Bronchial epithelial cell (primary cell): ENCODE data around the gene NTM. TPM values are rescaled to one million over a fixed set of nuclear protein-coding genes. Genes with fewer than 3 reads are reported as not detected.

Experiments
- DNase-seq: peaks from one replicate; pipeline ENCODE4 v3.0.0-alpha.2; 2010; ENCODE audit warnings: low read depth
- FAIRE-seq: peaks from 2 replicates; lab custom pipeline; 2011; peaks lifted over from hg19 to GRCh38; lab: Jason Lieb, UNC
- H3K27me3 ChIP-seq: 2 replicates; pipeline ENCODE4 v1.5.1; 2011; ENCODE audit warnings: low read length; ENCODE audit not compliant: control insufficient read depth, insufficient read depth
- H3K36me3 ChIP-seq: 2 replicates; pipeline ENCODE4 v1.5.1; 2011; ENCODE audit warnings: low read length; ENCODE audit not compliant: control insufficient read depth, insufficient read depth
- H3K4me3 ChIP-seq: 2 replicates; pipeline ENCODE4 v1.5.1; 2011; ENCODE audit warnings: mild to moderate bottlenecking, low read depth, low read length, control low read depth
- total RNA-seq: library from RNA; depleted of rRNA; stranded (reverse); fragments of >200 nt; gene quantifications from 2 replicates; pipeline ENCODE4 v1.2.1, GENCODE V29; 2014
- TF ChIP-seq, protein P1 (sequence below): IDR thresholded peaks from 2 replicates; pipeline ENCODE4 v1.5.1; 2011; ENCODE audit warnings: mild to moderate bottlenecking, moderate library complexity, low read length, control low read depth, inconsistent platforms; ENCODE audit not compliant: insufficient read depth, severe bottlenecking

The NTM gene
- total RNA-seq, 1 donor from 2014 or later = 4.2 TPM

GRCh38 chr11:132103021-132103420, 732.6 kb downstream of the NTM start:
- Histone ChIP-seq H3K36me3 (no peaks in the 10 kb centered on the region), H3K27me3 (no peaks in the 10 kb centered on the region), H3K4me3 (no peak overlapping the region)
- TF ChIP-seq, protein P1, sequence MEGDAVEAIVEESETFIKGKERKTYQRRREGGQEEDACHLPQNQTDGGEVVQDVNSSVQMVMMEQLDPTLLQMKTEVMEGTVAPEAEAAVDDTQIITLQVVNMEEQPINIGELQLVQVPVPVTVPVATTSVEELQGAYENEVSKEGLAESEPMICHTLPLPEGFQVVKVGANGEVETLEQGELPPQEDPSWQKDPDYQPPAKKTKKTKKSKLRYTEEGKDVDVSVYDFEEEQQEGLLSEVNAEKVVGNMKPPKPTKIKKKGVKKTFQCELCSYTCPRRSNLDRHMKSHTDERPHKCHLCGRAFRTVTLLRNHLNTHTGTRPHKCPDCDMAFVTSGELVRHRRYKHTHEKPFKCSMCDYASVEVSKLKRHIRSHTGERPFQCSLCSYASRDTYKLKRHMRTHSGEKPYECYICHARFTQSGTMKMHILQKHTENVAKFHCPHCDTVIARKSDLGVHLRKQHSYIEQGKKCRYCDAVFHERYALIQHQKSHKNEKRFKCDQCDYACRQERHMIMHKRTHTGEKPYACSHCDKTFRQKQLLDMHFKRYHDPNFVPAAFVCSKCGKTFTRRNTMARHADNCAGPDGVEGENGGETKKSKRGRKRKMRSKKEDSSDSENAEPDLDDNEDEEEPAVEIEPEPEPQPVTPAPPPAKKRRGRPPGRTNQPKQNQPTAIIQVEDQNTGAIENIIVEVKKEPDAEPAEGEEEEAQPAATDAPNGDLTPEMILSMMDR = no peak
- no peak for DNase-seq
- FAIRE-seq = no peak

- no peaks in the 10 kb centered on the region for H3K36me3 ChIP-seq
- FAIRE-seq = no peak
- TF ChIP-seq, protein P1 = no peak
- H3K27me3 ChIP-seq = no peaks in the 10 kb centered on the region
- DNase-seq = peak; percentile 28
- H3K4me3 ChIP-seq = no peak overlapping the region
Observed at GRCh38 chr11:132106096-132106982, 735.9 kb downstream of the NTM start.

GRCh38 chr11:132111316-132111715, 740.9 kb downstream of the NTM start:
- no peaks in the 10 kb centered on the region for H3K36me3 ChIP-seq
- DNase-seq (no peak), FAIRE-seq (no peak)
- no peaks in the 10 kb centered on the region for H3K27me3 ChIP-seq
- no peak overlapping the region for H3K4me3 ChIP-seq
- TF ChIP-seq, protein P1 = no peak

- Histone ChIP-seq H3K36me3 (no peaks in the 10 kb centered on the region), H3K27me3 (no peaks in the 10 kb centered on the region), H3K4me3 (no peak overlapping the region)
- DNase-seq (peak; percentile 78), FAIRE-seq (peak; percentile 52)
- TF ChIP-seq, protein P1 = no peak
Observed at GRCh38 chr11:132111838-132112237, 741.4 kb downstream of the NTM start.

GRCh38 chr11:132112846-132113245, 742.4 kb downstream of the NTM start:
- no peaks in the 10 kb centered on the region for H3K36me3 ChIP-seq
- no peaks in the 10 kb centered on the region for H3K27me3 ChIP-seq
- FAIRE-seq (no peak), DNase-seq (no peak)
- no peak overlapping the region for H3K4me3 ChIP-seq
- TF ChIP-seq, protein P1 = no peak
